Uterus (tissue), 2 donors: ENCODE data around the gene SENP8.

ENCODE experiments used
- CTCF ChIP-seq, 4 experiments: fragments of 200-600 bp in 2 of 4; fragments of 450-650 bp in 2 of 4; sonication (generic) in 2 of 4; IDR thresholded peaks; one replicate each; pipeline ENCODE4 v1.5.1; 2016 to 2019; ENCODE audit warnings: antibody characterized with exemption in 4 of 4, mild to moderate bottlenecking in 2 of 4, moderate library complexity in 1 of 4
- POLR2A ChIP-seq, 2 donors: fragments of 450-650 bp; IDR thresholded peaks; one replicate each; pipeline ENCODE4 v1.6.1; 2016; ENCODE audit warnings: antibody characterized with exemption in 2 of 2, mild to moderate bottlenecking in 1 of 2, moderate library complexity in 1 of 2

- no peak for TF ChIP-seq CTCF (IDR thresholded peaks at IDR 0.05)
- no peak for TF ChIP-seq POLR2A (IDR thresholded peaks at IDR 0.05)
These were observed 6.1 kb upstream of the SENP8 start for GRCh38 chr15:72112116-72112515.
